HG03354 (cell line): ENCODE data around the gene VAV3.

Experiments
- ATAC-seq: cut with Tn5 transposase; IDR thresholded peaks from one replicate; pipeline ENCODE4 v1.9.1; 2021; ENCODE audit warnings: mild to moderate bottlenecking; ENCODE audit not compliant: unreplicated experiment, poor library complexity, severe bottlenecking

VAV3 gene

GRCh38 chr1:107532318-107532717, 432.7 kb downstream of the VAV3 start:
- ATAC-seq = no peak

- no peak for ATAC-seq
These were observed 433.7 kb downstream of the VAV3 start for GRCh38 chr1:107531065-107531908.

- no peak for ATAC-seq
These were observed 434.4 kb downstream of the VAV3 start for GRCh38 chr1:107530543-107530942.

GRCh38 chr1:107529511-107530149, 435.4 kb downstream of the VAV3 start:
- peak; percentile 98 for ATAC-seq

GRCh38 chr1:107526524-107527198, 438.3 kb downstream of the VAV3 start:
- no peak for ATAC-seq

DNA sequence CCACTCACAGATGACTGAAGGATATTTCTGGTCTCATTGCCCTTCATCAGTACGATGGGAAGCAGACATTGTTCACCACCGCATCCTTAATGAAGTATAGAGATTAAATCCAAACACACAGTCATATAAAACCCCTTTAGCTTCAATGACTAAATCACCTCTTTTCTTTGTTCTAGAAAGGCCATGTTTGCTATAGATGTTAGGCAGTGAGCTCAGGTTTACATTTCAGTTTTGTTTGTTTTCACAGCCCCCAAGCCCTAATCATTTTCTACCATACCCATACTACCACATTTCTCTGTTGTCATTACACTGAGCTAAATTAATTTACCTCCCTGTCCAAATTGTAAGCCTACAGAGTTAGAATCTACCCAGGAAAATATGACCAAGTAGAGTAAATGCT, 439.0 kb downstream of the VAV3 start:
- no peak for ATAC-seq

DNA sequence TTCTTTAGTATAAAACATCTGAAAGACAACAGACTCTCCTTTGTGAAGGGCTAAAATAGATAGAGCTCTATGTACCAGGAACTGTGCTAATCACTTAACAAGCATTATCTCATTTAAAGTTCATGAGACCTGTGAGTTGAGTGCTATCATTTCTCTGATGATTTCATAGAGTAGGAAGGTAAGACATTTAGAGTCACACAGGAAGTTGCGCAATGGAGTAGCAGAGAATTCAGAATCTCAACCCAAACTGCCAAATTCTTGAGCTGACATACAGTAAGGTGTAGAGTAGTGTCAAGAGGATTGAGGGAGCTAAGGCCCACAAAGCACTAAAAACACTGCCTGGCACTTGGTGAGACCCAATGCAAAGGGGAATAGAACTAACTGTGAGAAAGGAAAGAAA, 439.8 kb downstream of the VAV3 start:
- ATAC-seq = no peak

- ATAC-seq = no peak
These were observed 440.7 kb downstream of the VAV3 start for GRCh38 chr1:107524301-107524700.

DNA sequence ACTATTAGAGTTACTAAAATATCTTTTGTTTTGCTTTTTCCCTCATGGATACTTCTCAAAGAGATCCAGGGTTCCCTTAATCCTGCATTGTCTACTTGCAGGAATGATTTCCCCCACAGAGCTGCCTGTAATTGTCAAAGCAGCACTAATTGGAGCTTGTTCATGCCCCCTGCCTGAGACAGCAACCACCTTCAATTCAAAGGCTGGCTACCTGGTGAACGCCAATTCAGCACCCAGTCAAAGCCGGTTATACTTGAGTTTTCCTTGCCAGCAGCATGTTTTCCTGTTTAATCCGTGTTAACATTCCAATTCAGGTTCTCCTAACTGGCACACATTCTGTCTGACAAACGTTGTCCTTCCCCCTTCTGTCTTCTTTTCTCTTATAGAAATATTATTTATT, 441.2 kb downstream of the VAV3 start:
- no peak for ATAC-seq

GRCh38 chr1:107523061-107523460, 441.9 kb downstream of the VAV3 start:
- ATAC-seq = no peak
